Testis (tissue), 2 donors: ENCODE results near the gene IRF2BPL.

Source experiments
- CTCF ChIP-seq, 3 experiments: fragments of 450-650 bp in 2 of 3; fragments of 200-600 bp in 1 of 3; sonication (generic) in 1 of 3; IDR thresholded peaks; one replicate each; pipeline ENCODE4 v1.5.1; 2016 to 2019; ENCODE audit warnings: antibody characterized with exemption in 3 of 3, mild to moderate bottlenecking in 2 of 3, moderate library complexity in 1 of 3
- POLR2A ChIP-seq: fragments of 450-650 bp; IDR thresholded peaks from one replicate; pipeline ENCODE4 v1.6.1; 2017; ENCODE audit warnings: antibody characterized with exemption, mild to moderate bottlenecking, moderate library complexity

- TF ChIP-seq CTCF (IDR thresholded peaks at IDR 0.05) (no peak), POLR2A (no peak)
These were observed 33.8 kb upstream of the IRF2BPL start for GRCh38 chr14:77062261-77062660.
